ENCODE measurements around the gene PI4KB.

GRCh38 chr1:151369302-151369610 lies 42.0 kb upstream of the PI4KB start:
- TF ChIP-seq CTCF (IDR thresholded peaks at IDR 0.05; ENCODE audit: low read depth, low read length) (no peak), MAX (IDR thresholded peaks at IDR 0.05; ENCODE audit: low read depth, low read length) (no peak), POLR2A (IDR thresholded peaks at IDR 0.05; ENCODE audit: extremely low read depth, insufficient read length) (no peak)

All from NB4 (cell line).